D721Med (cell line): ENCODE data around the gene KCNQ4.

Experiments
- DNase-seq: peaks from one replicate; pipeline ENCODE4 v3.0.0; 2011; ENCODE audit warnings: low spot score; ENCODE audit not compliant: insufficient read length
- FAIRE-seq: peaks from 2 replicates; lab custom pipeline; 2011; peaks lifted over from hg19 to GRCh38; lab: Jason Lieb, UNC
- TF ChIP-seq, protein P1 (sequence below): IDR thresholded peaks from 2 replicates; pipeline ENCODE4 v1.5.1; 2012; ENCODE audit warnings: mild to moderate bottlenecking, control low read depth; ENCODE audit not compliant: insufficient read depth; ENCODE audit errors: missing control alignments

Gene KCNQ4

DNA sequence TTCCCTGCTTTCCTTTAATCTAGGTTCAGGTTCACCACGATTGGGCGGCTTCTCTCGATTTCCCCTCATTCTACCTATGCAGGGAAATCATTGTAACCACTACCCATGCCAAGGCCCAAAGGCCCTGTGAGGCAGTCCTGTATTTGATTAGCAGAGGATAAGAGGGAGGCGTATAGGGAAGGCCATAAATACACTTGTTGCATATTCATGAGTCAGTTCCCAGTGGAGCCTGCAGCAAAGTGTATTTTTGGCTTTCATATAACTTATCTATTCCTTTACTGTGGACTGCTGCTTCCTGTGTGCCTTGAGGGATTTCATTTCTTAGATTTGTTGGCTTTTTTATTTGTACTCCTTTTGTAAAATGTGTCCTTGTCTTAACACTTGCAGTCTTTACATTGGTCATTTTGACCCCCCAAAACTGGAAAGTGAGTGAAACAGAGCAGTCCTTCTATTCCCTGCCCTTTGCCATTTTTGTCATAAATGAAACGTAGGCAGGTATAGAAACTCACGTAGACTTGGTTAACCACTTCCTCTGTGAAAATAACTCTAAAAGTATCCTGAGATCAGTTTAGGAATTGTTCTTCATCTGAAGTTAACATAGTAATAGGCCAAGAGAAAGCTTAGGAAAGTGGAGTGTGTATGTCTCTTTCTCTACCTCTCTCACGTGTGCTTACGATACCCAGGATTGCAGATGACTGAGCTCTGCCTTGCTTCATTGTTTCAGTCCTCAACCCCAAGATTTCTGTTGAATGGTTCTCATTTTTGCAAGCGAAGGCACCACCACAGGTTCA is 19.6 kb upstream of the KCNQ4 start:
- FAIRE-seq, result no peak
- no peak for DNase-seq
- TF ChIP-seq, protein P1, sequence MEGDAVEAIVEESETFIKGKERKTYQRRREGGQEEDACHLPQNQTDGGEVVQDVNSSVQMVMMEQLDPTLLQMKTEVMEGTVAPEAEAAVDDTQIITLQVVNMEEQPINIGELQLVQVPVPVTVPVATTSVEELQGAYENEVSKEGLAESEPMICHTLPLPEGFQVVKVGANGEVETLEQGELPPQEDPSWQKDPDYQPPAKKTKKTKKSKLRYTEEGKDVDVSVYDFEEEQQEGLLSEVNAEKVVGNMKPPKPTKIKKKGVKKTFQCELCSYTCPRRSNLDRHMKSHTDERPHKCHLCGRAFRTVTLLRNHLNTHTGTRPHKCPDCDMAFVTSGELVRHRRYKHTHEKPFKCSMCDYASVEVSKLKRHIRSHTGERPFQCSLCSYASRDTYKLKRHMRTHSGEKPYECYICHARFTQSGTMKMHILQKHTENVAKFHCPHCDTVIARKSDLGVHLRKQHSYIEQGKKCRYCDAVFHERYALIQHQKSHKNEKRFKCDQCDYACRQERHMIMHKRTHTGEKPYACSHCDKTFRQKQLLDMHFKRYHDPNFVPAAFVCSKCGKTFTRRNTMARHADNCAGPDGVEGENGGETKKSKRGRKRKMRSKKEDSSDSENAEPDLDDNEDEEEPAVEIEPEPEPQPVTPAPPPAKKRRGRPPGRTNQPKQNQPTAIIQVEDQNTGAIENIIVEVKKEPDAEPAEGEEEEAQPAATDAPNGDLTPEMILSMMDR, result no peak

DNA sequence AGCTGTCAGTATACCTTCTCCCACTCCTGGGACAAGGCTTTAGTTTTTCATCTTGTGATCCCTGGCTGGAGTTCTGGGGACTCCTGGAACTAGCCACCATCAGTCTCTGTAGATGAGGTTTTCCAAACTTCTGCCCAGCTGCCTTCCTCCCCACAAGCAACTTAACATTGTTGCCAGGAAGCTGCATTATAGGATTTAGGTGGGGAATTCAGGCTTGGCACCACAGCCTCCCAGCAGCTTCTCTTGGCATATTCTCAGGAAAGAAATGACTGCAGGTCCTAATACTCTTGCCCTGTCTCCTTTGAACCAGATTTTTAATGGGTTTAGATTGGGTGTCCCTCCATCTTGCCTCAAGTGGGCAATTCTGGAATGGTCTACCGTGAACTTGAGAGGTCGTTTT is 18.6 kb upstream of the KCNQ4 start:
- DNase-seq (no peak), FAIRE-seq (no peak)
- TF ChIP-seq, protein P1, result no peak

DNA sequence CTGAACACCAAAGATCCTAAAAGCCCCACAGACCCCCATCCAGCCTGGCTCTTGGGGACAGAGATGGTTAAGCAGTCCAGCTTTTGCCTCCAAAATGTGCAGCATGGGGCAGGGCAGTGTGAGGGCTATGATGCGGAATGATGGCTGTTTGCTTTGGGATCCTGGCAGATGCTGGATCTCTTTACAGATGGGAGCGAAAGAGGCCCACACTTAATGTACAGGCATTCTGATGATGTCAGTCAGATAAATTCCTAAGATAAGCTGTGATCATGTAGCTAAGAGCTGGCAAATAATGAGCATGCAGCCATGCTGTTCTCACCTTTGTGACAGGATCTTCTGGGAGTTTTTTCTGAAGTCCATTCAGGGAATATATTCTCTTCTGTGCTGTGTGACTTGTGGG is 17.6 kb upstream of the KCNQ4 start:
- TF ChIP-seq, protein P1, result no peak
- FAIRE-seq (no peak), DNase-seq (no peak)

DNA sequence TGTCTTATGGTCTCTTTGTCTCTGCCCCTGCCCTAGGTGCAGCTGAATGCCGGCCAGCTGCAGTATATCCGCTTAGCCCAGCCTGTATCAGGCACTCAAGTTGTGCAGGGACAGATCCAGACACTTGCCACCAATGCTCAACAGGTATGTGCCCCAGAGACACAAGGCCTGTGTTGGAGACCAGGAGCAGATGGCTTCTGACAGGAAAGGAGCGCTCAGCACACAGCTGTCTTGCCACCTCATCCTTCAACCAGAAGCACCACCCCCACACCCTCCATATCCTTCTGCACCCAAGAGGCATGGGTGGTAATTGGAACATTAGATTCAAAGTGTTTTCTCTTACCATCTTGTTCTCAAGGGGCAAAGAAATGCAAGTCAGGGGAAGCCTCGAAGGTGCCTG is 17.0 kb upstream of the KCNQ4 start:
- TF ChIP-seq, protein P1, result no peak
- no peak for FAIRE-seq
- no peak for DNase-seq

DNA sequence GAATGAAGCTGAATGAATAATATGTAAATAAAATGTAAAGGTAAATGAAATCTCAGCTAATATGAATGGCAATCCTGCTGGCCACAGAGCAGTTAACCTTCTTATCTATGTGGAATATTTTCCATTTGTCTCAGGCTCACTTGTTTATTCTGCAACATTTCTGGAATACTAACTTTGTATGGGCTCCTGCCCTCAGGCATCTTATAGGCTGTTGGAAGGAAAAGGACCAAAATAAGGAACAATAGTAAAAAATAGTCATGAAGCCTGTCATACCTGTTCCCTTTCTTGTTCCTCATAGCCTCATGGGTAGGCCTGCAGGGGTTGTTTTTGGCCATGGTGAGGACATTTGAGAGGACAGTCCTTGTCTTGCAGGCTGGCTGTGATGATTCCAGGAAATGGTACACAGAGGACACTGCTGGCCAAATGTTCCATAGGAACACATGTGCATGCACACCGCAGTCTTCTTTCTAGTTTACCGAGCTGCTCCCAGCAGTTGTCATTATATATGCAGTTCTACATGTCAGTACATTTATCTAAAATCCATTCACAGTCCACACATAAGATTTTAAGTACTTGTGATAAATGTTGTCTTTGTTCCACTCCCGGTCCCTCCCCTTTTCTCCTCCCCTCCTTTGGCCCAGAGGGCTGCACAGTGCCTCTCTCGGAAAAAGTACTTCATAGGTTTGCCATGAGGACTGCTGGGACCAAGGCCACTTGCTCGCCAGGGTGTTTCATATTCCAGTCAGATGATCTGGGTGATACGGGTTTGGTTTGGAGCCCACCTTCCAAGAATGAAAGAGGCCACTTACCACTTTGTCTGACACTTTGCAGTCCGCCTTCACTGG is 15.2 kb upstream of the KCNQ4 start:
- DNase-seq (no peak), FAIRE-seq (no peak)
- TF ChIP-seq, protein P1, result no peak

DNA sequence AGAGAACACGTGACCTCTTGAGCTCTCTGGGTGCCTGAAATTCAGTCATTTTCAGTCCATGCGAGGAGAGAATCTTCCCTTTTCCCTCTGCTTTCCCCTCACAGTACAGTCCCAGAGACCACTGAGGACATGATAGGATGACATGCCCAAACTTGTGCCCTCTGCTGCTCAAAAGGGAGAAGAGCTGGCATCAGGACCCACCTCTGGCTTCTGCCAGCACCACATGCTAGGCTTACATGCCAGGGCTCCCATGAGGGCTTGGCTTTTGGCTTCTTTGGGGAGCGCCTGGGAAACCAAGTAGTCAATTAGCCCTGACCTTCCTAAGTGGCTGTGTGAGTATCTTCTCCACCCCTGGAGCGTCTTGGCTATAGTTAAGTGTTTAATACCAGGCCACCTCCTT is 13.8 kb upstream of the KCNQ4 start:
- FAIRE-seq, result no peak
- no peak for DNase-seq
- TF ChIP-seq, protein P1, result peak; percentile 36
